Measurements from ENCODE around the gene ULK3. TPM values are rescaled to one million over a fixed set of nuclear protein-coding genes. Genes with fewer than 3 reads are reported as not detected.

Gene ULK3
- polyA plus RNA-seq, 2 of the 4 experiments (the other 2 are of a cell fraction): 28.1 to 48.9 TPM

GRCh38 chr15:74869372-74869725 lies 26.4 kb upstream of the ULK3 start:
- no peak overlapping the region for H3K27ac ChIP-seq
- H3K4me3 ChIP-seq: no peak overlapping the region
- ChIA-PET POLR2A (interaction anchor here (0.5 to 1.8 kb wide), 2 partner anchors 10 to 37 kb away, joined by 3 to 7 read pairs; partner anchors contain the start of gene FAM219B), CTCF (interaction anchor here (0.9 to 3.2 kb wide), 5 partner anchors 10 to 235 kb away, joined by 3 to 21 read pairs (median 3); partner anchors contain the start of gene ULK3)
- FAIRE-seq: no peak
- peaks cover 54% of the 10 kb centered on the region for H3K4me1 ChIP-seq
- no peak overlapping the region for H3K4me2 ChIP-seq
- no peak for ATAC-seq
- no peak for TF ChIP-seq POLR2AphosphoS2 (conservative IDR thresholded peaks at IDR 0.05; ENCODE audit: low read length)
- TF ChIP-seq FOSB (CRISPR knock-in tag; IDR thresholded peaks at IDR 0.05): no peak
- TF ChIP-seq SMC3 (IDR thresholded peaks at IDR 0.05): no peak
- no peak for TF ChIP-seq ZSCAN20 (CRISPR knock-in tag; IDR thresholded peaks at IDR 0.05)
- no peak for TF ChIP-seq CHD4 (IDR thresholded peaks at IDR 0.05; ENCODE audit: borderline replicate concordance)
- no peak for TF ChIP-seq HES2 (IDR thresholded peaks at IDR 0.05)
- no peak for TF ChIP-seq HOXA7 (CRISPR knock-in tag; IDR thresholded peaks at IDR 0.05)
- no peak for TF ChIP-seq MAX (IDR thresholded peaks at IDR 0.05)
- TF ChIP-seq ZFP36 (IDR thresholded peaks at IDR 0.05; ENCODE audit: borderline replicate concordance, partially characterized antibody): no peak
- no peak for TF ChIP-seq HEYL (CRISPR knock-in tag; IDR thresholded peaks at IDR 0.05)
- TF ChIP-seq CTCF (IDR thresholded peaks at IDR 0.05): no peak
- no peak for TF ChIP-seq ZNF302 (CRISPR knock-in tag; IDR thresholded peaks at IDR 0.05)
- TF ChIP-seq NR3C1 (IDR thresholded peaks at IDR 0.05): no peak
- no peak for TF ChIP-seq PHF8 (IDR thresholded peaks at IDR 0.05; ENCODE audit: borderline replicate concordance, low read depth)
- TF ChIP-seq CBX2 (IDR thresholded peaks at IDR 0.05; ENCODE audit: borderline replicate concordance, low read depth): no peak
- TF ChIP-seq NPAS2 (CRISPR knock-in tag; IDR thresholded peaks at IDR 0.05; ENCODE audit: borderline replicate concordance): no peak
- no peak for TF ChIP-seq FOSL2 (IDR thresholded peaks at IDR 0.05)
- TF ChIP-seq FOSL2 (CRISPR knock-in tag; IDR thresholded peaks at IDR 0.05): no peak
- TF ChIP-seq KDM5A (IDR thresholded peaks at IDR 0.05): no peak
- TF ChIP-seq JUNB (IDR thresholded peaks at IDR 0.05): no peak
- no peaks in the 10 kb centered on the region for H3K9me3 ChIP-seq
- DNase-seq (ENCODE audit: low read depth in 1 of 2, low spot score in 1 of 2): no peak

- WGBS (ENCODE audit: missing lambda C conversion rate): 88% methylated on average over 6 of the region's 6 CpGs
- no peak overlapping the region for H3K27ac ChIP-seq
- no peak for FAIRE-seq
- no peaks in the 10 kb centered on the region for H3K9me3 ChIP-seq
- TF ChIP-seq RAD21 (conservative IDR thresholded peaks at IDR 0.05 in 1 of 2, IDR thresholded peaks at IDR 0.05 in 1 of 2) (no peak), BCL3 (IDR thresholded peaks at IDR 0.05) (no peak), ZNF302 (CRISPR knock-in tag; IDR thresholded peaks at IDR 0.05) (no peak)
- peaks cover 66% of the 10 kb centered on the region for H3K4me1 ChIP-seq
- no peak for DNase-seq (ENCODE audit: low read depth in 1 of 2, low spot score in 1 of 2)
- POLR2A ChIA-PET: interaction anchor here (1.2 kb wide), 1 partner anchor 22 kb away, joined by 3 read pairs; the partner anchor contains the start of gene MPI
- CTCF ChIA-PET: interaction anchor here (0.7 to 1.7 kb wide), 7 partner anchors 9 to 99 kb away, joined by 3 to 6 read pairs (median 3); partner anchors contain the start of gene MPI
- ATAC-seq: no peak
- H3K4me2 ChIP-seq: no peak overlapping the region
- no peak overlapping the region for H3K4me3 ChIP-seq
Measured at GRCh38 chr15:74868059-74868458, 25.1 kb upstream of the ULK3 start.
